ENCODE results near the gene ANK2. TPM values are rescaled to one million over a fixed set of nuclear protein-coding genes. Genes with fewer than 3 reads are reported as not detected.

The ANK2 gene
- total RNA-seq, 2 experiments from 2014 or later, result 0.36 TPM; not detected in 1

DNA sequence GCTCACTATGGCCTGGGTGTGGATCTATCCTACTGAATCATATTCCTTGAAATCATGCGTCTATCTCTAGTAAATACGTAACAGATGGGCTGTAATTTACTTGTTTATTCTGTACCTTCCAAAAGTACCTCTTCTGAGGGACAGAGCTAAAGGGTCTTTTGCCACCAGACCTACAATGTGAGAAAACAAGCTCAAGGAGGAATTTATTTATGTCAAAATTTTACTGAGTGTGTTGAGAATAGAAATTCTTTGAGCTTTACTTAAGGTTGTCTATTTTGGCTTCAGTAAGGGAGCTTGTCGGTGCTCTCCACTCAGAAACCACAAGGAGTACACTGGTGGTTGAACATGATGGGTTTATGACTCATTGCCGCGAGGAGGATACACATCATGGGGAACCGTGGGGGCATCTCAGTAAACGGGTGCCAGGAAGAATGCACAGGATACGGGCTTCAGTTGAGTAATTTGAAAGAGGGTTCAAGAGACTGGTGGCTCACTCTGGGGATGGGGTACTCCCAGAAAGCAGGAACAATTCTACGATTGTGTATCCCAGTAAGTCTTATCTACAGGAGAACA lies 3.0 kb downstream of the ANK2 start:
- Mint-ChIP-seq H3K4me3 (no peak overlapping the region), H3K4me1 (ENCODE audit: low read depth) (no peaks in the 10 kb centered on the region), H3K27me3 (peaks cover 5% of the 10 kb centered on the region), H3K27ac (no peak overlapping the region), H3K9me3 (no peaks in the 10 kb centered on the region), H3K36me3 (ENCODE audit: low read depth) (no peaks in the 10 kb centered on the region)
- Histone ChIP-seq H3K36me3 (ENCODE audit: insufficient read depth, low read length) (no peaks in the 10 kb centered on the region), H3K4me1 (ENCODE audit: insufficient read depth, low read length) (no peaks in the 10 kb centered on the region), H3K4me3 (ENCODE audit: low read length) (no peak overlapping the region), H3K9me3 (ENCODE audit: control insufficient read depth in 1 of 2, insufficient read depth in 1 of 2, low read length in 2 of 2) (no peaks in the 10 kb centered on the region), H3K27me3 (ENCODE audit: control insufficient read depth in 1 of 2, insufficient read depth in 2 of 2, low read length in 2 of 2) (no peaks in the 10 kb centered on the region), H3K27ac (ENCODE audit: low read depth in 1 of 2, low read length in 2 of 2) (no peak overlapping the region)
- no peak for ATAC-seq (ENCODE audit: poor library complexity)
- DNase-seq, result no peak
- ChIA-PET POLR2A (no interaction called here), CTCF (no interaction called here)
- TF ChIP-seq, protein P1, sequence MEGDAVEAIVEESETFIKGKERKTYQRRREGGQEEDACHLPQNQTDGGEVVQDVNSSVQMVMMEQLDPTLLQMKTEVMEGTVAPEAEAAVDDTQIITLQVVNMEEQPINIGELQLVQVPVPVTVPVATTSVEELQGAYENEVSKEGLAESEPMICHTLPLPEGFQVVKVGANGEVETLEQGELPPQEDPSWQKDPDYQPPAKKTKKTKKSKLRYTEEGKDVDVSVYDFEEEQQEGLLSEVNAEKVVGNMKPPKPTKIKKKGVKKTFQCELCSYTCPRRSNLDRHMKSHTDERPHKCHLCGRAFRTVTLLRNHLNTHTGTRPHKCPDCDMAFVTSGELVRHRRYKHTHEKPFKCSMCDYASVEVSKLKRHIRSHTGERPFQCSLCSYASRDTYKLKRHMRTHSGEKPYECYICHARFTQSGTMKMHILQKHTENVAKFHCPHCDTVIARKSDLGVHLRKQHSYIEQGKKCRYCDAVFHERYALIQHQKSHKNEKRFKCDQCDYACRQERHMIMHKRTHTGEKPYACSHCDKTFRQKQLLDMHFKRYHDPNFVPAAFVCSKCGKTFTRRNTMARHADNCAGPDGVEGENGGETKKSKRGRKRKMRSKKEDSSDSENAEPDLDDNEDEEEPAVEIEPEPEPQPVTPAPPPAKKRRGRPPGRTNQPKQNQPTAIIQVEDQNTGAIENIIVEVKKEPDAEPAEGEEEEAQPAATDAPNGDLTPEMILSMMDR (IDR thresholded peaks at IDR 0.05), result no peak
- intact Hi-C loops (cut with DNase I, micrococcal nuclease), result no loop called here

DNA sequence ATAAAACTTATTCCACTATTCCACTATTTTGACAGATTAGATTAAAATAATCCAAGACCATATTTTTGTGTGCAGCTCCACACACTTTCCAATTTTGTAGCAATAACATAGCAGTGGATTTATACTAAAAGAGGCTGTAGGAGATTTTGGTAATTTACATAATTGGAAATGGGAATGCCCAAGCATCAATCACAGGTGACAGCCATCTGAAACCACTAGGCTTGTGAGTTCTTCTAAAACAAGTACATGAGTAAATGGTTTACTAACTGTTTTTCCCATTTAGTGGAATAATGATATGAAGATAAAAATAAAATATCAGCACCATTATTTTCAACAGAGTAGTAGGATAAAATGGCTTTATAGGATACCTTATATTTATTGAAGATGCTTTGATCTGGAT lies 4.4 kb downstream of the ANK2 start:
- ATAC-seq (ENCODE audit: poor library complexity) (no peak), DNase-seq (no peak)
- ChIA-PET CTCF (no interaction called here), POLR2A (no interaction called here)
- H3K4me3 ChIP-seq (ENCODE audit: low read length), result no peak overlapping the region
- Mint-ChIP-seq H3K4me3 (no peak overlapping the region), H3K4me1 (ENCODE audit: low read depth) (no peaks in the 10 kb centered on the region), H3K9me3 (no peaks in the 10 kb centered on the region), H3K36me3 (ENCODE audit: low read depth) (no peaks in the 10 kb centered on the region), H3K27ac (no peak overlapping the region), H3K27me3 (peaks cover 5% of the 10 kb centered on the region)
- H3K4me1 ChIP-seq (ENCODE audit: insufficient read depth, low read length), result no peaks in the 10 kb centered on the region
- no peaks in the 10 kb centered on the region for H3K27me3 ChIP-seq (ENCODE audit: control insufficient read depth in 1 of 2, insufficient read depth in 2 of 2, low read length in 2 of 2)
- H3K36me3 ChIP-seq (ENCODE audit: insufficient read depth, low read length), result no peaks in the 10 kb centered on the region
- TF ChIP-seq, protein P1 (IDR thresholded peaks at IDR 0.05), result no peak
- H3K27ac ChIP-seq (ENCODE audit: low read depth in 1 of 2, low read length in 2 of 2), result no peak overlapping the region
- intact Hi-C loops (cut with DNase I, micrococcal nuclease), result no loop called here
- H3K9me3 ChIP-seq (ENCODE audit: control insufficient read depth in 1 of 2, insufficient read depth in 1 of 2, low read length in 2 of 2), result no peaks in the 10 kb centered on the region

DNA sequence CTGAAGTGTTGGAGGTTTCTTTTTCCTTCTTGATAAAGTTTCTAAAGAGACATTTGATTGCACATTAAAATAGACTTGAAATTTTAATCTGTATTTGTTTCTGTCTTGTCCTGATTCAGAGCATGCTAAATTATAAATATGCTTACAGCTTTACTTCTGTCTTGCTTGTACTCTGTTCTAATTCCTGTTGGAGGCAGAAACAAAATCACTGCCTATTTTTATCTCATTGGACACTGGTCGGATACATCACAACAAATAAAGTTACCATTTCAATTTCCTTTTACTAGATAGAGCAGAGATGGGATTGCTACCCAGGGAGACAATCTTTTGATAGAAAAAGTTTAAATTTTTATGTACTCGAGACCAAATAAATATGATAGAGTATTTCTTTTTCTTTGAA lies 6.9 kb downstream of the ANK2 start:
- H3K27ac ChIP-seq (ENCODE audit: low read depth in 1 of 2, low read length in 2 of 2), result no peak overlapping the region
- no peak for ATAC-seq (ENCODE audit: poor library complexity)
- no peaks in the 10 kb centered on the region for H3K4me1 ChIP-seq (ENCODE audit: insufficient read depth, low read length)
- Mint-ChIP-seq H3K9me3 (no peaks in the 10 kb centered on the region), H3K27me3 (no peaks in the 10 kb centered on the region), H3K27ac (no peak overlapping the region), H3K4me1 (ENCODE audit: low read depth) (no peaks in the 10 kb centered on the region), H3K36me3 (ENCODE audit: low read depth) (no peaks in the 10 kb centered on the region), H3K4me3 (no peak overlapping the region)
- intact Hi-C loops (cut with DNase I, micrococcal nuclease), result no loop called here
- CTCF ChIA-PET, result no interaction called here
- no peaks in the 10 kb centered on the region for H3K36me3 ChIP-seq (ENCODE audit: insufficient read depth, low read length)
- H3K9me3 ChIP-seq (ENCODE audit: control insufficient read depth in 1 of 2, insufficient read depth in 1 of 2, low read length in 2 of 2), result no peaks in the 10 kb centered on the region
- POLR2A ChIA-PET, result no interaction called here
- H3K4me3 ChIP-seq (ENCODE audit: low read length), result no peak overlapping the region
- TF ChIP-seq, protein P1 (IDR thresholded peaks at IDR 0.05), result no peak
- DNase-seq, result no peak
- no peaks in the 10 kb centered on the region for H3K27me3 ChIP-seq (ENCODE audit: control insufficient read depth in 1 of 2, insufficient read depth in 2 of 2, low read length in 2 of 2)

Data from CD4-positive, alpha-beta T cell (primary cell).